GDM1 (cell line): ENCODE results near the gene PRKCQ.
A peak's percentile ranks its signal among the peaks of the same experiment; 100 is the strongest.
"Not testable (repeated sequence)": the region's sequence is repeated elsewhere in the genome, so short reads cannot be mapped to it uniquely, and the experiment has no call there.

Experiments
- DNase-seq: peaks from one replicate; lab custom pipeline; 2025; lab: John Stamatoyannopoulos, UW

PRKCQ gene

GRCh38 chr10:6455592-6455991 is 124.5 kb downstream of the PRKCQ start:
- DNase-seq: no peak

GRCh38 chr10:6446711-6447110 is 133.4 kb downstream of the PRKCQ start:
- no peak for DNase-seq

GRCh38 chr10:6445671-6446316 is 134.3 kb downstream of the PRKCQ start:
- no peak for DNase-seq

GRCh38 chr10:6439875-6440274 is 140.2 kb downstream of the PRKCQ start:
- not testable (repeated sequence) for DNase-seq

GRCh38 chr10:6431861-6432260 is 148.2 kb downstream of the PRKCQ start:
- no peak for DNase-seq

- DNase-seq: no peak
Observed at GRCh38 chr10:6431186-6431585, 148.9 kb downstream of the PRKCQ start.

GRCh38 chr10:6430423-6430980 is 149.6 kb downstream of the PRKCQ start:
- no peak for DNase-seq

GRCh38 chr10:6427357-6427959 is 152.6 kb downstream of the PRKCQ start:
- no peak for DNase-seq

- DNase-seq: no peak
Observed at GRCh38 chr10:6426317-6426716, 153.8 kb downstream of the PRKCQ start.

GRCh38 chr10:6423413-6424170 is 156.5 kb downstream of the PRKCQ start:
- DNase-seq: no peak

- no peak for DNase-seq
Observed at GRCh38 chr10:6423004-6423403, 157.1 kb downstream of the PRKCQ start.

- DNase-seq: no peak
Observed at GRCh38 chr10:6418613-6419216, 161.4 kb downstream of the PRKCQ start.

GRCh38 chr10:6418167-6418566 is 161.9 kb downstream of the PRKCQ start:
- DNase-seq: no peak

- peak; percentile 38 for DNase-seq
Observed at GRCh38 chr10:6416892-6417512, 163.1 kb downstream of the PRKCQ start.

GRCh38 chr10:6411436-6411835 is 168.6 kb downstream of the PRKCQ start:
- no peak for DNase-seq

- DNase-seq: no peak
Observed at GRCh38 chr10:6410830-6411229, 169.2 kb downstream of the PRKCQ start.

GRCh38 chr10:6409971-6410643 is 170.0 kb downstream of the PRKCQ start:
- no peak for DNase-seq

GRCh38 chr10:6408799-6409198 is 171.3 kb downstream of the PRKCQ start:
- DNase-seq: no peak

GRCh38 chr10:6407034-6407721 is 172.9 kb downstream of the PRKCQ start:
- no peak for DNase-seq

GRCh38 chr10:6406220-6407033 is 173.6 kb downstream of the PRKCQ start:
- DNase-seq: no peak
